NCI-H524 treated with DMSO at 0.1 percent for 48 hours (cell line): ENCODE data around the gene PRDX5.
A peak's percentile ranks its signal among the peaks of the same experiment; 100 is the strongest.
"Not testable (repeated sequence)": the region's sequence is repeated elsewhere in the genome, so short reads cannot be mapped to it uniquely, and the experiment has no call there.

ENCODE experiments used
- DNase-seq: peaks from one replicate; lab custom pipeline; 2025; lab: John Stamatoyannopoulos, UW

The PRDX5 gene

GRCh38 chr11:64305691-64306562 lies 12.0 kb upstream of the PRDX5 start:
- no peak for DNase-seq

DNA sequence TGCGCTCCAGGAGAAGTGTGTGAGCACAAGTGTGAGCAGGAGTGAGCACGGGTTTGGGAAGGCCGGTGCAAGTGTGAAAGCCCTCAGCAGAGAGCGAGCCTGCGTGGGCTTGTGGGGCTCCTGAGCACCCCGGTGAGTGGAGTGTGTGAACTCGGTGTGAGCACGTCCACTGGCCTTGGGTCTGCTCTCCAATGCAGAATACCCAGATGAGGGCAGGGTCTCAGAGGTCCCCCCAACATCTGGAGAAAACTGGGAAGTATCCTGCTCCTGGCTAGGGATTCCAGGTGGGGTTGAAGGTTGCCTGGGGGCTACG lies 11.4 kb upstream of the PRDX5 start:
- no peak for DNase-seq

DNA sequence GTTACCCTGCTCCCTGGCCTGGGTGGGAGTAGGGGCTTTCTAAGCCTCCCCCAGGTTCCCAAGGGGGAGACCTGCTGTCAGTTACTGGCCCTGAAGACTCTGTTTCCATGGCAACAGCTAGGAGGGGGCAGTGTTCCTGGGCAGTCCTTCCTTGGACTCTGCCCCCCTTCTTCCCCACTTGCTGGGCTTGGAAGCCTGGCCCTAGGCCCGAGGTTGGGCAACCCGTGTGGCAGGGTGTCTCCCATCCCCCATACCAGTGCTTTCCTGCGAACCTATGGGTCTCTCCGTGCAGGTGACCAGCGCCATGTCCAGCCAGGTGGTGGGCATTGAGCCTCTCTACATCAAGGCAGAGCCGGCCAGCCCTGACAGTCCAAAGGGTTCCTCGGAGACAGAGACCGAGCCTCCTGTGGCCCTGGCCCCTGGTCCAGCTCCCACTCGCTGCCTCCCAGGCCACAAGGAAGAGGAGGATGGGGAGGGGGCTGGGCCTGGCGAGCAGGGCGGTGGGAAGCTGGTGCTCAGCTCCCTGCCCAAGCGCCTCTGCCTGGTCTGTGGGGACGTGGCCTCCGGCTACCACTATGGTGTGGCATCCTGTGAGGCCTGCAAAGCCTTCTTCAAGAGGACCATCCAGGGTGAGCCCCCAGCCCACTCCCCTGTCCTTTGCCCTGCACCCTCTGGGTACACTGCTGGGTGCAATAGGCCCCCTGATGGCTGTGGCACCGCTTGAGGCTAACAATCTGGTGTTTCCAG lies 10.9 kb upstream of the PRDX5 start:
- DNase-seq = no peak

- DNase-seq = not testable (repeated sequence)
Measured at GRCh38 chr11:64307795-64308194, 10.1 kb upstream of the PRDX5 start.

GRCh38 chr11:64312947-64313346 lies 5.0 kb upstream of the PRDX5 start:
- no peak for DNase-seq

DNA sequence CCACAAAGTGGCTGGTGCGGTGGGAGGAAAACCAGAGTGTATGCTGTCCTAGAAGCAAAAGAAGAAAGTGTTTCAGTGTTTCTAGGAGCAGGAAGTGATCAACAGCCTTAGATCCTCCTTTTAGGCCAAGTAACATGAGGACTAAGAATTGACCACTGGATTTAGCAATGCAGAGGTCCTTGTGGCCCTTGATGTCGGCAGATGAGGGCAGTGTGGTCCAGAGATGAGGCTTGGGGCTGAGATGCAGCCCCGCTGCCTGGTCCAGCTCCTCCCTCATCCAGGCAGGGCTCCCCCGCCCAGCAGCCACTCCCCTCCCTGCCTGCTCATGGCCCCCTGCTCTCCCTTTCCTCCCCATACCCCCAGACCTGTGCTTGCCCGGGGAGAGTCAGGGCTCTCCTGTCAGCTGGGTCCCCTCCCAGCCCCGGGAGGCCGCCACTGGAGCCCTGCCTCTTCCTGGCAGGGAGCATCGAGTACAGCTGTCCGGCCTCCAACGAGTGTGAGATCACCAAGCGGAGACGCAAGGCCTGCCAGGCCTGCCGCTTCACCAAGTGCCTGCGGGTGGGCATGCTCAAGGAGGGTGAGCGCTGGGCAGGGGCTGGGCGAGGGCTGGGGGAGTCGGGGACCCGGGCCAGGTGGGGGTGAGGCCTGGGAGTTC lies 4.3 kb upstream of the PRDX5 start:
- no peak for DNase-seq

- no peak for DNase-seq
Measured at GRCh38 chr11:64314146-64314804, 3.6 kb upstream of the PRDX5 start.

DNA sequence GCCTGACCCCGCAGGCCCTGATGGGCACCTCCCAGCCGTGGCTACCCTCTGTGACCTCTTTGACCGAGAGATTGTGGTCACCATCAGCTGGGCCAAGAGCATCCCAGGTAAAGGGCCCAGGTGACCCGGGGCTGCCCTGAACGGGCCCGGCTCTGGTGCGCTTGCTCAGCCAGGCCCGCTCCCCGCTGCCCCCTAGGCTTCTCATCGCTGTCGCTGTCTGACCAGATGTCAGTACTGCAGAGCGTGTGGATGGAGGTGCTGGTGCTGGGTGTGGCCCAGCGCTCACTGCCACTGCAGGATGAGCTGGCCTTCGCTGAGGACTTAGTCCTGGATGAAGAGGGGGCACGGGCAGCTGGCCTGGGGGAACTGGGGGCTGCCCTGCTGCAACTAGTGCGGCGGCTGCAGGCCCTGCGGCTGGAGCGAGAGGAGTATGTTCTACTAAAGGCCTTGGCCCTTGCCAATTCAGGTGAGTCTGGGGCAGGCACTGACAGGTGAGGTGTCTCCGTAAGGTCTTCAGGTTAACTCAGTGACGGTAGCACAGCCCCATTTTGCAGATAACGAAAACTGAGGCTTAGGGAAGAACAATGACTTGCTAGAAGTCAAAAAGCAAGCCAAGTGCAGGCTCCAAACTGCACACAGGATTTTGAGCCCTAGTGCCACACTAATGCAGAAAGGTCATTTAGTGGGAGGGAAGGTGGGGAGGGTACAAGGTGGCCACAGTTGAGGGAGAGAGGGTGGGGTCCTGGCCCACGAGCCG lies 2.9 kb upstream of the PRDX5 start:
- no peak for DNase-seq

- DNase-seq = not testable (repeated sequence)
Measured at GRCh38 chr11:64315667-64316526, 2.0 kb upstream of the PRDX5 start.

- no peak for DNase-seq
Measured at GRCh38 chr11:64316672-64317324, 1.1 kb upstream of the PRDX5 start.

DNA sequence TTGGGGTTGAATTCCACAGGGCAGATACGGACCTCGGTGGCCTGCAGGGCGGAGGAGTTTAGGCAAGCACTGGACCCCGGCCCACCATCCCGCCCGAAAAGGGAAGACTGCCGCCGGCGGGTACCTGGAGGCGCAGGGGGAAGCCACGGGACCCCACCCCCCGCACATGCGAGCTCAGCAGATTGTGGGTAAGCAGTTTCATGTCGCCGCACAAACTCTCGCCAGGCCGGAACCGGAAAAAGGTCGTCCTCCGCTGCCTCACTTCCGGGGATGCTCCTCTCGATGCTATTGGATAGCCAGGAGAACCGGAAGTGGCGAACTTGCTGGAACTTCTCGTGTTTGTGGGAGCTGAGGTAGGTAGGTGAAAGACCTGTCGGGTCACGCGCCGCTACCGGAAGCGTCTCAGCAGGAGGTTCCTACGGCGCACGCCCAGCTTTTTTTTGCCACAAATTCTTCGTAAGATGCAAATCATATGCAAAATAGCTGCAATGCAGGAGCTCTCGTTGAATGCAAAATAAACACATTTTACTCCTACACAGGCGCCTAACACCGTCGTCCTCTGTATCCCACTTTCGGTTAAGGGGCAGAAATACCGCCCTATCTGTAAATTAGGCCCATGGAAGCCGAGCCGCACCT lies 478 bp upstream of the PRDX5 start, which contains the start of gene TRMT112:
TRMT112 (minus strand) TSS at position 235 of the 636 bp plus-strand sequence; CDS start at position 202, 33 bp downstream.
- peak; percentile 90 for DNase-seq

GRCh38 chr11:64318766-64319761 lies 1.1 kb downstream of the PRDX5 start:
- DNase-seq = no peak

DNA sequence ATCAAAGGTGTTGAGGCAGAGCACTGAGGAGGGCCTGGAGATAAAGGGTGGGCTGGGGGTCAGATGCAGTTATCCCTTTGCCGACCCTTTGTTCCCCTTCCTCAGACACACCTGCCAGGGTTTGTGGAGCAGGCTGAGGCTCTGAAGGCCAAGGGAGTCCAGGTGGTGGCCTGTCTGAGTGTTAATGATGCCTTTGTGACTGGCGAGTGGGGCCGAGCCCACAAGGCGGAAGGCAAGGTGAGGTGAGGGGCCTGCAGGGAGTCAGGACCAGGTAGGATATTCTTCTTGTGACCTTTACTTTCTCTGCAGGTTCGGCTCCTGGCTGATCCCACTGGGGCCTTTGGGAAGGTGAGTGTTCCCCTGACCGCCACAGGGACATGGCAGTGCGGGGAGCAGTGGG lies 2.6 kb downstream of the PRDX5 start:
- no peak for DNase-seq

DNA sequence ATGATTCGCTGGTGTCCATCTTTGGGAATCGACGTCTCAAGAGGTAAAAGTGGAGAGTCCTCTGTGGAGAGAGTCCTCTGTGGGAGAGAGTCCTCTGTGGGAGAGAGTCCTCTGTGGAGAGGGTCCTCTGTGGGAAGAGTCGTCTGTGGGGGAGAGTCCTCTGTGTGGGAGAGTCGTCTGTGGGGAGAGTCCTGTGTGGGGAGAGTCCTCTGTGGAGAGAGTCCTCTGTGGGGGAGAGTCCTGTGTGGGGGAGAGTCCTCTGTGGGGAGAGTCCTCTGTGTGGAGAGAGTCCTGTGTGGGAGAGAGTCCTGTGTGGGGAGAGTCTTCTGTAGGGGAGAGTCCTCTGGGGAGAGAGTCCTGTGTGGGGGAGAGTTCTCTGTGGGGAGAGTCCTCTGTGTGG lies 3.1 kb downstream of the PRDX5 start:
- DNase-seq = no peak

DNA sequence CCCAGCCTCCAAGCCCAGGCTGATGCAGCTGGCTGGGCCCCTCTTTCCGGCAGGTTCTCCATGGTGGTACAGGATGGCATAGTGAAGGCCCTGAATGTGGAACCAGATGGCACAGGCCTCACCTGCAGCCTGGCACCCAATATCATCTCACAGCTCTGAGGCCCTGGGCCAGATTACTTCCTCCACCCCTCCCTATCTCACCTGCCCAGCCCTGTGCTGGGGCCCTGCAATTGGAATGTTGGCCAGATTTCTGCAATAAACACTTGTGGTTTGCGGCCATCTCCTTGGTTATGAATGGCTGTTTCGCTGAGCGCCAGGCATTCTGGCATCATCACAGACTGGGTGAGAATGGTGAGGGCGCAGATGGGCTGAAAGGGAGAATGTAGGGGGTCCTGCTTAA lies 3.6 kb downstream of the PRDX5 start:
- no peak for DNase-seq

GRCh38 chr11:64322925-64323260 lies 5.0 kb downstream of the PRDX5 start:
- no peak for DNase-seq

GRCh38 chr11:64323373-64323772 lies 5.5 kb downstream of the PRDX5 start:
- DNase-seq = no peak

DNA sequence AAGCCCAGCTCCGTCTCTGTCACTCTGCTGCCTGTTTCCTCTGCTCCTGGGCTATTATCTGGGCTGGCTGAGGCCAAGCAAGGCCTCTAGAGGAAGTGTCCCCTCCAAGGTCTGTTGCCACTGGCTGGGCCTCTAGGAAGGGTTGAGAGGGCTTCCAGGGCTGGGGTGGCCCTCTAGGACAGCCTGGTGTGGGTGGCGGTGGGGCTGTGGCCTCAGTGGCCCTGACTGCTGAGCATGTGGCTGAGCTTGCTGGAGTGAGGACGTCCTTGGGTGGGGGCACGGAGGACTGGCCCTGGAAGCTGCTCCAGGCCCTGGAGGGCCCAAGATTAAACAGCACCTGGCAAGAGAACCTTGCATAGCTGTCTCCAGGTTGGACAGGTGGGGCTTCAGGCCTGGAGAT lies 6.1 kb downstream of the PRDX5 start:
- DNase-seq = not testable (repeated sequence)
